ACC112 (cell line): Measurements from ENCODE around the gene NXNL1.
"Not testable (repeated sequence)": the region's sequence is repeated elsewhere in the genome, so short reads cannot be mapped to it uniquely, and the experiment has no call there.

Experiments used
- H2AFZ ChIP-seq: fragments of 200-600 bp; sonication (generic); one replicate; pipeline ENCODE4 v1.6.0; 2017; ENCODE audit warnings: antibody characterized with exemption, low read length; ENCODE audit not compliant: unreplicated experiment
- H3K27ac ChIP-seq: fragments of 200-600 bp; sonication (generic); 2 replicates; pipeline ENCODE4 v1.5.1; 2014; ENCODE audit warnings: low read depth, mild to moderate bottlenecking, antibody characterized with exemption, low read length, moderate library complexity
- H3K27me3 ChIP-seq: fragments of 200-600 bp; sonication (generic); 2 replicates; pipeline ENCODE4 v1.6.1; 2014; ENCODE audit warnings: mild to moderate bottlenecking, antibody characterized with exemption, low read length, moderate library complexity, mixed read lengths; ENCODE audit not compliant: insufficient read depth
- H3K36me3 ChIP-seq: fragments of 200-600 bp; sonication (generic); 2 replicates; pipeline ENCODE4 v1.6.1; 2016; ENCODE audit warnings: mild to moderate bottlenecking, antibody characterized with exemption, low read length, moderate library complexity, mixed read lengths; ENCODE audit not compliant: insufficient read depth
- H3K4me1 ChIP-seq: fragments of 200-600 bp; sonication (generic); one replicate; pipeline ENCODE4 v1.6.1; 2016; ENCODE audit warnings: low read length, mixed read lengths; ENCODE audit not compliant: insufficient read depth, unreplicated experiment, control insufficient read depth
- H3K4me3 ChIP-seq: fragments of 200-600 bp; sonication (generic); 2 replicates; pipeline ENCODE4 v1.5.1; 2014; ENCODE audit warnings: mild to moderate bottlenecking, low read depth, low read length
- H3K79me2 ChIP-seq: fragments of 200-600 bp; sonication (generic); one replicate; pipeline ENCODE4 v1.6.0; 2016; ENCODE audit warnings: low read length; ENCODE audit not compliant: control insufficient read depth, unreplicated experiment, insufficient read depth

Gene NXNL1

GRCh38 chr19:17484520-17485185 is 23.9 kb upstream of the NXNL1 start:
- Histone ChIP-seq H3K27ac (no peak overlapping the region), H3K4me3 (no peak overlapping the region), H3K36me3 (no peaks in the 10 kb centered on the region), H3K79me2 (no peaks in the 10 kb centered on the region), H2AFZ (no peak overlapping the region), H3K27me3 (no peaks in the 10 kb centered on the region), H3K4me1 (no peaks in the 10 kb centered on the region)

GRCh38 chr19:17483605-17484002 is 22.9 kb upstream of the NXNL1 start:
- Histone ChIP-seq H3K79me2 (no peaks in the 10 kb centered on the region), H3K27ac (no peak overlapping the region), H3K4me3 (no peak overlapping the region), H3K36me3 (no peaks in the 10 kb centered on the region), H3K4me1 (peaks cover 4% of the 10 kb centered on the region), H2AFZ (no peak overlapping the region), H3K27me3 (no peaks in the 10 kb centered on the region)

DNA sequence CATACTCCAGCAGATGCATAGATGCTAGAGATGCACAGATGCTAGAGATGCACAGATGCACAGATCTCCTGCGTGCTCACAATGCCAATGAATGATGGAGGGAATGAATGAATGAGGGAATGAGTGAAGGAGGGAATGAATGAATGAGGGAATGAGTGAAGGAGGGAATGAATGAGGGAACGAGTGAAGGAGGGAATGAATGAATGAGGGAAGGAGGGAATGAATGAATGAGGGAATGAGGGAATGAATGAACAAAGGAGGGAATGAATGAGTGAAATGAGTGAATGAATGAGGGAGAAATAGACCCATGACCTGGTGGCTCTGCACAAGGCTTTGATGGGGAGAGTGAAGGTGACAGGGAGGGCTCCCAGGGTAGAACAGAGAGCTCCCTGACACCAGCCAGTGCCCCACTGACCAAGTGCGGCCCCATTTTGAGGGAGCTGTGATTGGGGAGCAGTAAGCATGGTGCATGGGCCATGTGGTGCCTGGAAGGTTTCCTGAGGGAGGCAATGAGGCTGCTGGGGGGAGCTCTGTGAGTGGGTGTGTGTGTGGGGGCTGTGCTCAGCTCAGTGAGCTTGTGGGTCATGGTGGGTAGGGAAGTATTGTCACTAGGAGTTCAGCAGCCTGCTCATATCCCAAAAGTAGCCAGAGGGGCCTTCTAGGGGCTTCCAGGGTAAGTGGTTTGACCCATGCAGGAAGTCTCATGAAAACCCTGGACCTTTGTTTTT is 22.3 kb upstream of the NXNL1 start:
- no peaks in the 10 kb centered on the region for H3K36me3 ChIP-seq
- H3K4me3 ChIP-seq: no peak overlapping the region
- H3K27ac ChIP-seq: no peak overlapping the region
- no peaks in the 10 kb centered on the region for H3K27me3 ChIP-seq
- peaks cover 4% of the 10 kb centered on the region for H3K4me1 ChIP-seq
- H2AFZ ChIP-seq: no peak overlapping the region
- H3K79me2 ChIP-seq: no peaks in the 10 kb centered on the region

DNA sequence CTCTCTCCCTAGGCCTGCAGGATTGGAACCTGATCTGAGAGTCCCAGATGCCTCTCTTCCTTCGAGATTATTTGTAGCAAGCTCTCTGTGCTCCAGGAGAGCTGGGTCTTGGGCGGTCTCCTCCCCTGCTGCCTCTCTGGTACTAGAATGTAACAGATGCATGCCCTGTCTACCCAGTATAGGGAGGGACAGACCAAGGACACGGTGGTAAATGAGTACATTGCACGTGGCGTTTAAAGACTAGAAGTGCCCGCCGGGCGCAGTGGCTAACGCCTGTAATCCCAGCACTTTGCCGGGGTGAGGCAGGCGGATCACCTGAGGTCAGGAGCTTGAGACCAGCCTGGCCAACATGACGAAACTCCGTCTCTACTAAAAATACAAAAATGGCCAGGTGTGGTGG is 21.3 kb upstream of the NXNL1 start:
- Histone ChIP-seq H3K27ac (no peak overlapping the region), H3K27me3 (no peaks in the 10 kb centered on the region), H3K79me2 (no peaks in the 10 kb centered on the region), H3K36me3 (no peaks in the 10 kb centered on the region), H3K4me1 (peaks cover 4% of the 10 kb centered on the region), H3K4me3 (no peak overlapping the region), H2AFZ (no peak overlapping the region)

- no peak overlapping the region for H2AFZ ChIP-seq
- H3K79me2 ChIP-seq: no peaks in the 10 kb centered on the region
- no peaks in the 10 kb centered on the region for H3K27me3 ChIP-seq
- no peaks in the 10 kb centered on the region for H3K36me3 ChIP-seq
- H3K4me3 ChIP-seq: no peak overlapping the region
- peak overlapping the region; percentile 19 for H3K27ac ChIP-seq
- H3K4me1 ChIP-seq: peaks cover 4% of the 10 kb centered on the region
These were observed 18.6 kb upstream of the NXNL1 start for GRCh38 chr19:17479325-17479791.

DNA sequence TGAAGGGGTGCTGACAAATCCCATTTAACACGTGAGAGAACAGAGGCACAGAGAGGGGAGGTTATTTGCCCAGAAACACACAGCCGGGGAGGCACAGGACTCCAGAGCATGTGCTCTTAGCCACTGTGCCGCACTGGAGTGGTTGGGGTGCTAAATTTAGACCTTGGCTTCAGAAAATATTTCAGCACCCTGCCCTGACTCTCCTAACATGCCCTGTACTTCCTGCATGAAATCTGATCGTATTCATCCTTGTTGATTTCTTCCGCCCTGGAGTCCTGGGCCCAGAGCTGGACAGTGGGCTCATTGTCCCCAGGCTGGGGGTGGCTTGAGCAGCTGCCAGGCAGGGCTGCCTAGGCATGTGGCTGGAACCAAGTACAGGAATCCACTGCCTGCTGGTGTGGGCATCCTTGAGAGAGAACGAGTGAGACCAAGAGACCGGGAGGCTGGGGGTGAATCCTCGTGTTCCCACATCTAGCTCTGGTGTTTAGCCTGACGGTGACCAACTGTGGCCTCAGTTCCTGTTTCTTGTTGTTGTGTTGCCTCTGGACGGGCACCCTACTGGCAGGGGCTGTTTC is 14.9 kb upstream of the NXNL1 start:
- Histone ChIP-seq H3K27me3 (no peaks in the 10 kb centered on the region), H3K4me3 (no peak overlapping the region), H3K4me1 (peaks cover 8% of the 10 kb centered on the region), H2AFZ (no peak overlapping the region), H3K36me3 (no peaks in the 10 kb centered on the region), H3K79me2 (no peaks in the 10 kb centered on the region), H3K27ac (no peak overlapping the region)

- H3K79me2 ChIP-seq, H3K27ac ChIP-seq, H3K4me1 ChIP-seq: not testable (repeated sequence)
These were observed 14.3 kb upstream of the NXNL1 start for GRCh38 chr19:17475011-17475540.

DNA sequence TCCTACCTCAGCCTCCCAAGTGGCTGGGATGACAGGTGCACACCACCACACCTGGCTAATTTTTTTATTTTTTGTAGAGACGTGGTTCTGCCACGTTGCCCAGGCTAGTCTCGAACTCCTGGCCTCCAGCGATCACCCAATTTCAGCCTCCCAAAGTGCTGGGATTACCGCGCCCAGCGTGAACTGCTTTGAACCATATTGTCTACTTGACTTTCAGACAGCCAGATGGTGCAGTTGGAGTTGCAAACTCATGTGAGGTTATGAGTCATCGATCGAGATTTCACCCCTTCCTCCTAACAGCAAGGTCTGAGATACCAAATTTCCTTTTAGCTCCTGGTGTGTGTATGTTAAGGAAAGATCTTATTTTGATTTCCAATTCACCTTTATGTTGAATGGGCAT is 12.3 kb upstream of the NXNL1 start:
- Histone ChIP-seq H3K36me3 (no peaks in the 10 kb centered on the region), H3K27me3 (no peaks in the 10 kb centered on the region), H3K79me2 (no peaks in the 10 kb centered on the region), H3K27ac (no peak overlapping the region), H3K4me3 (no peak overlapping the region), H3K4me1 (peaks cover 8% of the 10 kb centered on the region), H2AFZ (no peak overlapping the region)

More at GRCh38 chr19:17475011-17475540, 14.3 kb upstream of the NXNL1 start:
- H2AFZ ChIP-seq, H3K4me3 ChIP-seq, H3K36me3 ChIP-seq, H3K27me3 ChIP-seq: not testable (repeated sequence)

DNA sequence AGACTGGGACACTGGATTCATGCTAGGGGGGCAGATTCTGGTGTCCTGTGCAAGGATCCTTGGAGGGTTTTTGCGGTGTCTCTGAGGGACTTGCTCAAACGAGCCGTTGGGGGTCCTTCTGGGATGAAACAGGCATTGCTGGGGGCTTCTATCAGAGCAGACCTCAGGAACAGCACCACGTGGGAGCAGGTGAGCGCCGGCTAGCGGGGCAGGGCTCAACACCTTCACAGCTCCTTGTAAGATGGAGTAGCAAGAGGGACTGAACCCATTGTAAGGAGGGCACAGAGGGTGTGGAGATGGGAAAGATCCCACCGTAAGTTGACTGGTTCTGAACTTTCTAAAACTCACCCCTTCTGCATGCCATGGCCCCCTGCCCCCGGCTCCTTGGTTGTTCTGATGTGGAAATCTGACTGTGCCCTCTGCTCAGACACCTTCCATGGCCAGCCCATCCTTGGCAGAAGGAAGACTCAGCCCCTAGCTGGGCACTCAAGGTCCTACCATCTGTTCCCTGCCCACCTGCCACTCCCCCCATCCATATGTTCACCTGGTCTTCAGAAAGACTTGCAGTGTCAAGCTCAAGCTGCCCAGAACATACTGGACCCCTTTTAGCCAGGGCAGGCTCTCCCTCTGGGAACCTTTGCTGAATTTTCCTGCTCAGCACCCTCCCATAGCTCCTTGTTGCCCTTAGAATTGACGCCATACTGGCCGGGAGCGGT is 10.8 kb upstream of the NXNL1 start:
- peaks cover 8% of the 10 kb centered on the region for H3K4me1 ChIP-seq
- no peaks in the 10 kb centered on the region for H3K36me3 ChIP-seq
- H3K79me2 ChIP-seq: no peaks in the 10 kb centered on the region
- no peaks in the 10 kb centered on the region for H3K27me3 ChIP-seq
- no peak overlapping the region for H3K27ac ChIP-seq
- H2AFZ ChIP-seq: no peak overlapping the region
- peak overlapping the region; percentile 87 for H3K4me3 ChIP-seq

DNA sequence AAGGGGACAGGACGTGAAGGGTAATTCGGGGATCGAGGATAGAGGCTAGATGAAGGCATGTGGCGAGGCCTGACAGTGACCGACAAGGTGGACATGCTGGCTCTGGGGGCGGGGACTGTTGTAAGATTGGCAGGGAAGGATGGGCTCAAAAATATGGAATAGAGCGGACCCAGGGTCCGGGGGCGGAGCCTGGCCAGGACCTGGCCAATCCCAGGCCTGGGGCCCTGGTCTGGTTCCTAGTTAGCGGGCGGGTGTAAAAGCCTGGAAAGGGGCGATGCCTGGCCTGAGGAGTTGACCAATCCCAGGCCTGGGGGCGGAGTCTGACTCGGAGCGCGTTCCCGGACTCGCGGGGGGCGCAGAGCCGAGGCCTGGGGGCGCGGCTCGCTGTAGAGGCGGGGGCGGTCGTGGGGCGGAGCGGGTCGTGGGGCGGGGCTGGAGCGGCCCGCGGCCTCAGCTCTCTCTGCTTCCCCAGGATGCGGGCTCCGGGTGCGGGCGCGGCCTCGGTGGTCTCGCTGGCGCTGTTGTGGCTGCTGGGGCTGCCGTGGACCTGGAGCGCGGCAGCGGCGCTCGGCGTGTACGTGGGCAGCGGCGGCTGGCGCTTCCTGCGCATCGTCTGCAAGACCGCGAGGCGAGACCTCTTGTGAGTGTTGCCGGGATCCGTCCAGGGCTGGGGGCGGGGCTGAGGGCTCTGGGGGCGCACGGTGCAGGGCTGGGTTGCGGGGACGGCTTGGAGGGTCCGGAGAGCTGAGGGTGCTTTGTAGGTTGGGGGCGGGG is 9.5 kb upstream of the NXNL1 start, which contains the start of gene SLC27A1:
Gene SLC27A1, plus strand, starts transcription at position 457 of the 774 bp plus-strand sequence. Its CDS starts 17 bp downstream, at position 474.
- Histone ChIP-seq H3K27ac (peak within 1 kb of the TSS; percentile 52), H3K4me1 (peaks cover 8% of the 10 kb centered on the region), H3K36me3 (no peaks in the 10 kb centered on the region), H3K27me3 (no peaks in the 10 kb centered on the region), H3K79me2 (no peaks in the 10 kb centered on the region), H3K4me3 (peak within 1 kb of the TSS; percentile 87), H2AFZ (peak within 1 kb of the TSS; percentile 94)
